Calu3 (cell line): ENCODE results near the gene PMFBP1. TPM values are rescaled to one million over a fixed set of nuclear protein-coding genes. Genes with fewer than 3 reads are reported as not detected.

Experiments used
- Bru-seq: library from RNA; stranded (reverse); fragments of 400-500 nt; gene quantifications from one replicate; lab custom pipeline; 2021; lab: Mats Ljungman, UMichigan
- BruChase-seq, 2 experiments: library from RNA; stranded (reverse); fragments of 400-500 nt; gene quantifications; one replicate each; lab custom pipeline; 2021; lab: Mats Ljungman, UMichigan
- BruUV-seq: library from RNA; stranded (reverse); fragments of 400-500 nt; replicated peaks from 2 replicates; lab custom pipeline; 2021; lab: Mats Ljungman, UMichigan
- CTCF ChIA-PET: fragments of 300-600 bp; sonication (Branson Sonifier 250); formaldehyde crosslinking; loops from one replicate; lab custom pipeline; 2022; ENCODE audit warnings: antibody characterized with exemption; lab: Charles Lee
- DNase-seq: peaks from one replicate; pipeline ENCODE4 v3.0.0; 2022
- H3K27ac Mint-ChIP-seq: one replicate; pipeline ENCODE4 v1.8.0; 2022; ENCODE audit warnings: mixed read lengths; ENCODE audit not compliant: unreplicated experiment
- H3K27me3 Mint-ChIP-seq: one replicate; pipeline ENCODE4 v1.8.0; 2022; ENCODE audit warnings: mixed read lengths; ENCODE audit not compliant: unreplicated experiment
- H3K36me3 Mint-ChIP-seq: one replicate; pipeline ENCODE4 v1.8.0; 2022; ENCODE audit warnings: mild to moderate bottlenecking, moderate library complexity, mixed read lengths; ENCODE audit not compliant: insufficient read depth, unreplicated experiment
- H3K4me1 Mint-ChIP-seq: one replicate; pipeline ENCODE4 v1.8.0; 2022; ENCODE audit warnings: mild to moderate bottlenecking, low read depth, mixed read lengths; ENCODE audit not compliant: unreplicated experiment
- H3K4me3 Mint-ChIP-seq: one replicate; pipeline ENCODE4 v1.8.0; 2022; ENCODE audit warnings: mild to moderate bottlenecking, low read depth, moderate library complexity, mixed read lengths; ENCODE audit not compliant: unreplicated experiment
- H3K9me3 Mint-ChIP-seq: one replicate; pipeline ENCODE4 v1.8.0; 2022; ENCODE audit warnings: low read depth, mixed read lengths; ENCODE audit not compliant: unreplicated experiment
- intact Hi-C: fragments of 100-400 bp; cut with micrococcal nuclease; formaldehyde crosslinking; loops from one replicate; pipeline ENCODE4 v1.10.0; 2022; ENCODE audit not compliant: unreplicated experiment
- long read RNA-seq: library from polyadenylated mRNA; stranded (forward); transcript quantifications from one replicate; pipeline ENCODE4 v2.0.0, GENCODE V29; 2022
- total RNA-seq: library from RNA; stranded (reverse); gene quantifications from 2 replicates; pipeline ENCODE4 v1.2.3, GENCODE V29; 2022
- TF ChIP-seq, protein P1 (sequence below): fragments of 200-600 bp; IDR thresholded peaks from one replicate; pipeline ENCODE4 v1.8.0; 2022; ENCODE audit warnings: antibody characterized with exemption; ENCODE audit not compliant: unreplicated experiment

PMFBP1 gene
- total RNA-seq, result 6.2 and 8.5 TPM in 2 replicates
- Bru-seq, nascent RNA, result percentile 50 among the genes with signal in this experiment
- BruChase-seq, experiment 1, labeled RNA remaining after a 6-hour chase, result percentile 55 among the genes with signal in this experiment
- percentile 51 among the genes with signal in this experiment for BruChase-seq, experiment 2, labeled RNA remaining after a 2-hour chase
- long read RNA-seq, partial matches to known transcripts, result 0 of 1 reads
- long read RNA-seq, other reads (novel, unspliced or antisense), result 1 of 1 reads

DNA sequence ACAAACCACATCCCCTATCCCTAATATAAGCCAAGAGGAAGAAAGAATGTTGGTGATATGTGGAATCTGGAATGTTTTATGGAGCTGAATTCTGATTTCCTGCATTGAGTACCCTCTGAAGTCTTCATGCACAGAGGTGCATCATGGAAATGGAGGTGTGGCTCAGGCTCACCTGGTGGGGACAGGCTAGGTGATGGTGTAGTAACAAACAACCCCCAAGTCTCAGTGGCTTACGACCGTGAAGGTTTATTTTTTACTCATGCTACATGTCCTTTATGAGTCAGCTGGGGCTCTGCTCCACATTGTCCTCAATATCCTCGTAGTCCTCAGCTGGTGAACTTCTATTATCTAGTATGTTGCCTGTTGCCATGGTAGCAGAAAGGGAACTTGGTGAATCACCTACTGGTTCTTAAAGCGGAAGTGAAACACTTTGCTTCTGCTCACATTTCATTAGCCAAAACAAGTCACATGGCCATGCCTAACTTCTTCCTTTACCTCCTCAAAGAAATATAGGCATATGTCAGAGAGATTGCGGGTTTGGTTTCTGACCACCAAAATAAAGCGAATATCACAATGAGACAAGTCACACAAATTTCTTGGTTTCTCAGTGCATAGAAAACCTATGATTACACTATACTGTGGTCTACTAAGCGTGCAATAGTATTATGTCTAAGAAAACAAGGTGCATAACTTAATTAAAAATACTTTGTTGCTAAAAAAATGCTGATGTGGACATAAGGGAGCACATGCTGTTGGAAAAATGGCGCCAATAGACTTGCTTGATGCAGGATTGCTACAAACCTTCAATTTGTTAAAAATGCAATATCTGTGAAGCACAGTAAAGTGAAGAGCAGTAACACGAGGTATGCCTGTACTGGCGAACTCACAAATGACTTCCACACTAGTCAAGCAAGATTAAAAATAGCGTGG lies at the start of gene PMFBP1:
Gene PMFBP1 (minus strand): TSS at position 51 of the 930 bp plus-strand sequence. CDS start 947 bp downstream, outside the sequence.
- H3K27ac Mint-ChIP-seq, result no peak within 1 kb of the TSS

GRCh38 chr16:72221630-72222024 lies 49.7 kb upstream of the PMFBP1 start:
- TF ChIP-seq, protein P1, sequence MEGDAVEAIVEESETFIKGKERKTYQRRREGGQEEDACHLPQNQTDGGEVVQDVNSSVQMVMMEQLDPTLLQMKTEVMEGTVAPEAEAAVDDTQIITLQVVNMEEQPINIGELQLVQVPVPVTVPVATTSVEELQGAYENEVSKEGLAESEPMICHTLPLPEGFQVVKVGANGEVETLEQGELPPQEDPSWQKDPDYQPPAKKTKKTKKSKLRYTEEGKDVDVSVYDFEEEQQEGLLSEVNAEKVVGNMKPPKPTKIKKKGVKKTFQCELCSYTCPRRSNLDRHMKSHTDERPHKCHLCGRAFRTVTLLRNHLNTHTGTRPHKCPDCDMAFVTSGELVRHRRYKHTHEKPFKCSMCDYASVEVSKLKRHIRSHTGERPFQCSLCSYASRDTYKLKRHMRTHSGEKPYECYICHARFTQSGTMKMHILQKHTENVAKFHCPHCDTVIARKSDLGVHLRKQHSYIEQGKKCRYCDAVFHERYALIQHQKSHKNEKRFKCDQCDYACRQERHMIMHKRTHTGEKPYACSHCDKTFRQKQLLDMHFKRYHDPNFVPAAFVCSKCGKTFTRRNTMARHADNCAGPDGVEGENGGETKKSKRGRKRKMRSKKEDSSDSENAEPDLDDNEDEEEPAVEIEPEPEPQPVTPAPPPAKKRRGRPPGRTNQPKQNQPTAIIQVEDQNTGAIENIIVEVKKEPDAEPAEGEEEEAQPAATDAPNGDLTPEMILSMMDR, result no peak
- DNase-seq, result no peak
- no TSS peak for BruUV-seq
- Mint-ChIP-seq H3K9me3 (no peaks in the 10 kb centered on the region), H3K27me3 (no peaks in the 10 kb centered on the region), H3K4me3 (no peak overlapping the region), H3K36me3 (no peaks in the 10 kb centered on the region), H3K4me1 (peaks cover 11% of the 10 kb centered on the region), H3K27ac (no peak overlapping the region)
- intact Hi-C loops, result no loop called here
- CTCF ChIA-PET, result no interaction called here

More for the DNA sequence above, at the start of gene PMFBP1:
- TF ChIP-seq, protein P1, result no peak
- H3K4me3 Mint-ChIP-seq, result no peak within 1 kb of the TSS
- H3K9me3 Mint-ChIP-seq, result no peaks in the 10 kb centered on the region
- peaks cover 13% of the 10 kb centered on the region for H3K27me3 Mint-ChIP-seq
- no peaks in the 10 kb centered on the region for H3K4me1 Mint-ChIP-seq
- H3K36me3 Mint-ChIP-seq, result no peaks in the 10 kb centered on the region
- peak; percentile 37 for DNase-seq
- intact Hi-C loops, result no loop called here
- CTCF ChIA-PET, result no interaction called here
- no TSS peak for BruUV-seq

DNA sequence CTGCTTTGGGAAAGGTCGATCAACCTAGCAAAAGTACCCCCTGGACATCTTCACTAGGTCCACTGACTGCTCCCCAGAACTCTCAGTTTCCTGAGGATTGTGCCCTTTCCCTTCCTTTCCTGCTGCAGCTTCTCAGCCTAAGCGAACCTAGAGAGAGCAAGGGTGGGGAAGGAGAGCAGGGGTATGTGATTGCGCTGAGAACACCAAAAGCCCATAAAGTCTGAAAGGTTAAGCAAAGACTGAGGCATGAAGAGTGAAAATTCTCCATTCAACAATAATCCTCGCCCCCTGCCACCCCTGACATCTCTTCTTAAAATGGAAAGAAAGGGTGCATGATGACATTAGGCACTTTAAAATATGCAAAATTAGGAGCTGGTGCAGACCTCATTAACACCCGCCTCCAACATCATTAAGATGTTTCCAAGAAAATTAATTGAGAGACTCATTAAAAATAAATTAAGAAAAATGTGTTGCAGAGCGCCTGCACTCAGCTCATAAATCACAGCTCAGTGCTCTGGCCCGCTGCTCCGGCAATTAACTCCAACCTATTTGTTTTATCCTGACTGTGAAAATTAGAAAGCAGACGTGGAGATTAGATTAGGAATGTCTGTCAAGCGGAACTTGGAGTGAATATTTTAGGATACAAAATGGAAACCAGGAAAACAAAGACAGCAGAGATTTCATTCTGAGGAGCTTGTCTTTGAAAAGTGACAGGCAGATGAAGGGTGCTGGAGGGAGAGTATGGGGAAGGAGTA lies 49.1 kb upstream of the PMFBP1 start:
- TF ChIP-seq, protein P1, result no peak
- Mint-ChIP-seq H3K9me3 (no peaks in the 10 kb centered on the region), H3K4me1 (peaks cover 11% of the 10 kb centered on the region), H3K27me3 (no peaks in the 10 kb centered on the region), H3K4me3 (no peak overlapping the region), H3K27ac (no peak overlapping the region), H3K36me3 (no peaks in the 10 kb centered on the region)
- BruUV-seq, result no TSS peak
- DNase-seq, result no peak
- intact Hi-C loops, result no loop called here
- CTCF ChIA-PET, result no interaction called here

GRCh38 chr16:72219282-72219681 lies 47.3 kb upstream of the PMFBP1 start:
- TF ChIP-seq, protein P1, result no peak
- no peaks in the 10 kb centered on the region for H3K36me3 Mint-ChIP-seq
- CTCF ChIA-PET, result no interaction called here
- no peak overlapping the region for H3K27ac Mint-ChIP-seq
- H3K27me3 Mint-ChIP-seq, result no peaks in the 10 kb centered on the region
- intact Hi-C loops, result no loop called here
- no TSS peak for BruUV-seq
- H3K4me3 Mint-ChIP-seq, result no peak overlapping the region
- peaks cover 5% of the 10 kb centered on the region for H3K4me1 Mint-ChIP-seq
- DNase-seq, result no peak
- H3K9me3 Mint-ChIP-seq, result no peaks in the 10 kb centered on the region
